ENCODE measurements around the gene CHD6. TPM values are rescaled to one million over a fixed set of nuclear protein-coding genes. Genes with fewer than 3 reads are reported as not detected.

The CHD6 gene
- total RNA-seq, 1 experiment from 2014 or later, result 27.2 TPM

DNA sequence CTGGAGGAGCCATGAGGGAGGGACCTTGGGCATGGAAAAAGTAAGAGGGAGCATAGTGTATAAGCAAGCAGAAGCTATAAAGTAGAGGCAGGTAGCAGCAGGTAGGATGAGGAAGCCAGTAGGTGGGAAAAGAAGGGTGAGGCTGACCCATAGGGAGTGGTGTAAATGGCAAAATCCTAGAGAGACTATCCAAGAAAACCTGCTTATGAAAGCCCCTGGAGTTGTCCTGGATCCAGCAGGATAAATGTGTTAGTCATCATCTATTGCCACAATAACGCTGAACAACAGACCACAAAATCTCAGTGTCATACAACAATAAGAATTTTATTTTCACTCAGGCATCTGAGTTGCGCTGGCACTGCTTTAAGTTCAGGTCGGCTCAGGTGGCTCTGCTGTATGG is 30.2 kb downstream of the CHD6 start:
- peaks cover 19% of the 10 kb centered on the region for H3K9me3 Mint-ChIP-seq (ENCODE audit: unreplicated experiment)
- H3K36me3 Mint-ChIP-seq (ENCODE audit: insufficient read depth, unreplicated experiment), result no peaks in the 10 kb centered on the region
- CTCF ChIA-PET, result interaction anchor here (0.7 kb wide), 1 partner anchor 88 kb away, joined by 4 read pairs; no protein-coding TSS in a partner anchor

DNA sequence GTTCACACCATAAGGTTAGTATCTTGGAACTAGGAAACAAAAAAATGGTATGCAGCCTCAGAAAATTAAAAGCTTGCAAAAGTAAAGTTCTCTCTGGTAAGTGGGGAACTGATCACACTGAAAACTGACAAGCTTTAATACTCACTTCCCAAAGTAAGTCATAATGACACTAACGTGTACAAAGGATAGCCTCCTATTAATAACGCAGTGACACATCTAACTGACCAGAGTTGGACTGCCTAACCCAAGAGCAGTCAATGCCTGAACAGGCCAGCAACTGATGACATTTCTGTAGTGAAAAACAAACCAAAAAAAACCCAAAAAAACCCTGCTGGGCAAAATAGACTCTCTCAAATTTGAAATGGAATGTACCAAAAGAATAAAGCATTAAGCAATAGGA is 30.7 kb downstream of the CHD6 start:
- POLR2A ChIA-PET, result interaction anchor here (0.7 to 1.5 kb wide), 3 partner anchors 13 to 32 kb away, joined by 4 read pairs; partner anchors contain the start of gene CHD6
- intact Hi-C loops (cut with micrococcal nuclease), result no loop called here
- no peak for TF ChIP-seq CTCF (IDR thresholded peaks at IDR 0.05; ENCODE audit: unreplicated experiment)
- Mint-ChIP-seq H3K4me3 (ENCODE audit: unreplicated experiment) (no peak overlapping the region), H3K9me3 (ENCODE audit: unreplicated experiment) (peaks cover 24% of the 10 kb centered on the region), H3K36me3 (ENCODE audit: insufficient read depth, unreplicated experiment) (no peaks in the 10 kb centered on the region), H3K4me1 (ENCODE audit: insufficient read depth, unreplicated experiment) (peaks cover 7% of the 10 kb centered on the region), H3K27me3 (ENCODE audit: insufficient read depth, unreplicated experiment) (no peaks in the 10 kb centered on the region), H3K27ac (ENCODE audit: low read depth, unreplicated experiment) (peak overlapping the region; percentile 4)
- DNase-seq (ENCODE audit: unreplicated experiment), result no peak
- CTCF ChIA-PET, result interaction anchor here (0.6 kb wide), 1 partner anchor 68 kb away, joined by 4 read pairs; no protein-coding TSS in a partner anchor
- no TSS peak for BruUV-seq (replicated peaks)

More for the DNA sequence above, 30.2 kb downstream of the CHD6 start:
- no peak for TF ChIP-seq CTCF (IDR thresholded peaks at IDR 0.05; ENCODE audit: unreplicated experiment)
- POLR2A ChIA-PET, result interaction anchor here (1.2 to 1.5 kb wide), 2 partner anchors 14 to 31 kb away, joined by 4 read pairs; partner anchors contain the start of gene CHD6
- DNase-seq (ENCODE audit: unreplicated experiment), result peak; percentile 81
- Mint-ChIP-seq H3K4me3 (ENCODE audit: unreplicated experiment) (no peak overlapping the region), H3K27ac (ENCODE audit: low read depth, unreplicated experiment) (peak overlapping the region; percentile 4), H3K4me1 (ENCODE audit: insufficient read depth, unreplicated experiment) (peaks cover 7% of the 10 kb centered on the region), H3K27me3 (ENCODE audit: insufficient read depth, unreplicated experiment) (no peaks in the 10 kb centered on the region)
- BruUV-seq (replicated peaks), result no TSS peak
- intact Hi-C loops (cut with micrococcal nuclease), result no loop called here

DNA sequence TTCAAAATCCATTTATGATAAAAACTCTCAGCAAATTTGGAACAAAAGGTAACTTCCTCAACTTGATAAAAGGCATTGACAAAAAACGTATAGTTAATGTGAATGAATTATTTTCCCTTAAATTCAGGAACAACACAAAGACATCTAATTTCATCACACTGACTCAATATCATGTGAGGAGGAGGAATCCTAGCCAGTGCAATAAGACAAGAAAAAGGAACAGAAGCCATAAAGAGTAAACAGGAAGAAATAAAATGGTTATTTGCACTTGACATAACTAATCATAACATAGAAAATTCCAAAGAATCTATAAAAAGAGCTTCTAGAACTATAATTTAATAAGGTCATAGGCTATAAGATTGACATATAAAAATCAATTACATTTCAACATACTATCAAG is 31.4 kb downstream of the CHD6 start:
- BruUV-seq (replicated peaks), result no TSS peak
- CTCF ChIA-PET, result no interaction called here

DNA sequence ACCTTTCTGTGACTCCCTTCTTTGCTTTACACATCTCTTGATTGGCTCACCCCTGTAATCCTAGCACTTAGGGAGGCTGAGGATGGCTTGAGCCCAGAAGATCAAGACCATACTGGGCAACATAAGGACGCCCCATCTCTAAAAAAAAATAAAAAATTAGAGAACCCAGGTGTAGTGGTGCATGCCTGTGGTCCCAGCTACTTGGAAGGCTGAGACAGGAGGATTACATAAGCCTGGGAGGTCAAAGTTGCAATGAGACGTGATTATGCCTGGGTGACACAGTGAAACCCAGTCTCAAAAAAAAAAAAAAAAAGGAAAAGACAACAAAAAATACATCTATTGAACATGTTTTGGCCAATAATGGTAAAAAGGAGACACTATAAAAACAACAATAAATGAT is 37.8 kb downstream of the CHD6 start:
- Mint-ChIP-seq H3K36me3 (ENCODE audit: insufficient read depth, unreplicated experiment) (no peaks in the 10 kb centered on the region), H3K4me1 (ENCODE audit: insufficient read depth, unreplicated experiment) (peaks cover 6% of the 10 kb centered on the region), H3K4me3 (ENCODE audit: unreplicated experiment) (no peak overlapping the region), H3K9me3 (ENCODE audit: unreplicated experiment) (peaks cover 14% of the 10 kb centered on the region), H3K27ac (ENCODE audit: low read depth, unreplicated experiment) (no peak overlapping the region), H3K27me3 (ENCODE audit: insufficient read depth, unreplicated experiment) (no peaks in the 10 kb centered on the region)
- no peak for TF ChIP-seq CTCF (IDR thresholded peaks at IDR 0.05; ENCODE audit: unreplicated experiment)
- ChIA-PET CTCF (interaction anchor here (0.7 kb wide), 2 partner anchors 9 to 62 kb away, joined by 3 to 5 read pairs; no protein-coding TSS in a partner anchor), POLR2A (interaction anchor here (0.7 to 1.2 kb wide), 3 partner anchors 9 to 19 kb away, joined by 3 to 6 read pairs (median 3); no protein-coding TSS in a partner anchor)
- no peak for DNase-seq (ENCODE audit: unreplicated experiment)
- intact Hi-C loops (cut with micrococcal nuclease), result no loop called here
- no TSS peak for BruUV-seq (replicated peaks)

More for the DNA sequence above, 31.4 kb downstream of the CHD6 start:
- no peak overlapping the region for H3K27ac Mint-ChIP-seq (ENCODE audit: low read depth, unreplicated experiment)
- POLR2A ChIA-PET, result interaction anchor here (0.7 to 1.5 kb wide), 5 partner anchors 12 to 33 kb away, joined by 3 to 4 read pairs (median 4); partner anchors contain the start of gene CHD6
- H3K4me1 Mint-ChIP-seq (ENCODE audit: insufficient read depth, unreplicated experiment), result peaks cover 7% of the 10 kb centered on the region
- peaks cover 25% of the 10 kb centered on the region for H3K9me3 Mint-ChIP-seq (ENCODE audit: unreplicated experiment)
- no peak for TF ChIP-seq CTCF (IDR thresholded peaks at IDR 0.05; ENCODE audit: unreplicated experiment)
- H3K36me3 Mint-ChIP-seq (ENCODE audit: insufficient read depth, unreplicated experiment), result no peaks in the 10 kb centered on the region
- no peak for DNase-seq (ENCODE audit: unreplicated experiment)
- intact Hi-C loops (cut with micrococcal nuclease), result no loop called here
- no peak overlapping the region for H3K4me3 Mint-ChIP-seq (ENCODE audit: unreplicated experiment)
- no peaks in the 10 kb centered on the region for H3K27me3 Mint-ChIP-seq (ENCODE audit: insufficient read depth, unreplicated experiment)

Data from MCF 10A (cell line).